Osteocyte (in vitro differentiated cells): ENCODE data around the gene WBP2NL. TPM values are rescaled to one million over a fixed set of nuclear protein-coding genes. Genes with fewer than 3 reads are reported as not detected.

Experiments
- DNase-seq: peaks from one replicate; pipeline ENCODE4 v3.0.0; 2021; ENCODE audit warnings: mixed read lengths; ENCODE audit not compliant: unreplicated experiment; ENCODE audit errors: extremely low spot score
- H3K27ac Mint-ChIP-seq: one replicate; pipeline ENCODE4 v1.8.0; 2021; ENCODE audit warnings: mild to moderate bottlenecking, mixed read lengths; ENCODE audit not compliant: unreplicated experiment
- H3K27me3 Mint-ChIP-seq: one replicate; pipeline ENCODE4 v1.8.0; 2021; ENCODE audit warnings: mixed read lengths; ENCODE audit not compliant: unreplicated experiment
- H3K36me3 Mint-ChIP-seq: one replicate; pipeline ENCODE4 v1.8.0; 2021; ENCODE audit warnings: mixed read lengths; ENCODE audit not compliant: unreplicated experiment
- H3K4me1 Mint-ChIP-seq: one replicate; pipeline ENCODE4 v1.8.0; 2021; ENCODE audit warnings: mixed read lengths; ENCODE audit not compliant: unreplicated experiment
- H3K4me3 Mint-ChIP-seq: one replicate; pipeline ENCODE4 v1.8.0; 2021; ENCODE audit warnings: mild to moderate bottlenecking, moderate library complexity, mixed read lengths; ENCODE audit not compliant: unreplicated experiment
- H3K9me3 Mint-ChIP-seq: one replicate; pipeline ENCODE4 v1.8.0; 2021; ENCODE audit warnings: mixed read lengths; ENCODE audit not compliant: unreplicated experiment
- total RNA-seq: library from RNA; stranded (reverse); gene quantifications from 2 replicates; pipeline ENCODE4 v1.2.1, GENCODE V29; 2021
- TF ChIP-seq, protein P1 (sequence below): fragments of 200-600 bp; sonication (generic); IDR thresholded peaks from 2 replicates; pipeline ENCODE4 v1.5.0; 2021; ENCODE audit warnings: antibody characterized with exemption, mild to moderate bottlenecking, moderate library complexity

The WBP2NL gene
- total RNA-seq, 1 donor from 2014 or later = not detected

DNA sequence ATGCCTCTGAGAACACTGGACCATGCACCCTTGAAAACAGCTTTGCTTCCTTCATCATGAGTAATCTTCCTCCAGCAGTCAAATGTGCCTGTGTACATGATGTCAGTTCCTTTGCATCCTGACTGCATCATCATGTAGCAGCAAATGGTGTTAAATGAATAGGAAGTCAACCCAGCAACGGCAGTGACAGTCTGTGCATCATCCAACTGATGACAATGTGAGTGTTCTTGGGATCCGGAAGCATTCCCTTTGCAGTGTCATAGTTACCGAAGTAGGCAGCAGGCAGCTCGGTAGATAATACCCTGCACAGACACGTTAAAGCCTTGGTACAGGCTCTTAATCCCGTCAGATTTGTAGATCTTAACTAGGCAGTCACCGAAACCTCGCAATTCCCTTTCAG is 2.5 kb downstream of the WBP2NL start:
- Mint-ChIP-seq H3K27me3 (peaks cover 50% of the 10 kb centered on the region), H3K4me3 (no peak overlapping the region), H3K27ac (no peak overlapping the region), H3K36me3 (no peaks in the 10 kb centered on the region), H3K4me1 (no peaks in the 10 kb centered on the region), H3K9me3 (no peaks in the 10 kb centered on the region)
- TF ChIP-seq, protein P1, sequence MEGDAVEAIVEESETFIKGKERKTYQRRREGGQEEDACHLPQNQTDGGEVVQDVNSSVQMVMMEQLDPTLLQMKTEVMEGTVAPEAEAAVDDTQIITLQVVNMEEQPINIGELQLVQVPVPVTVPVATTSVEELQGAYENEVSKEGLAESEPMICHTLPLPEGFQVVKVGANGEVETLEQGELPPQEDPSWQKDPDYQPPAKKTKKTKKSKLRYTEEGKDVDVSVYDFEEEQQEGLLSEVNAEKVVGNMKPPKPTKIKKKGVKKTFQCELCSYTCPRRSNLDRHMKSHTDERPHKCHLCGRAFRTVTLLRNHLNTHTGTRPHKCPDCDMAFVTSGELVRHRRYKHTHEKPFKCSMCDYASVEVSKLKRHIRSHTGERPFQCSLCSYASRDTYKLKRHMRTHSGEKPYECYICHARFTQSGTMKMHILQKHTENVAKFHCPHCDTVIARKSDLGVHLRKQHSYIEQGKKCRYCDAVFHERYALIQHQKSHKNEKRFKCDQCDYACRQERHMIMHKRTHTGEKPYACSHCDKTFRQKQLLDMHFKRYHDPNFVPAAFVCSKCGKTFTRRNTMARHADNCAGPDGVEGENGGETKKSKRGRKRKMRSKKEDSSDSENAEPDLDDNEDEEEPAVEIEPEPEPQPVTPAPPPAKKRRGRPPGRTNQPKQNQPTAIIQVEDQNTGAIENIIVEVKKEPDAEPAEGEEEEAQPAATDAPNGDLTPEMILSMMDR = no peak
- no peak for DNase-seq

DNA sequence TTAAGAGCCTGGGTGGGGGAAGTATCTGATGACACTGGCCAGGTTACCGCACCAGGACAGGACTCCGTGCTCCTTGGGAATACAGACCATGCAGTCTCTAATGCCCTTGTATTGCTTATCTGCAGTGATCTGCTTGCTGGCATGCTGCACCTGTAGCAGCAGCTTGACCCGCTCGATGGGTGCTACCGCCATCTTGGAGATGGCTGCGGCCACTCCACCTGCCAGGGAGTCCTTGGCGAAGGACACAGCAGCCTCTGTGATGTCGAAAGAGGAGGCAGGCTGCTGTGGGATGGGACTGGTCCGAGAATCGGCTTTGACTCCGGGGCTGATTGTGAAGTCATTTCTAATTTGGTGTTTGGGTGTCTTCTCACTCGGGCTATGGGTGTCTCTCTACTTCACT is 3.1 kb downstream of the WBP2NL start:
- H3K27me3 Mint-ChIP-seq = peaks cover 44% of the 10 kb centered on the region
- no peaks in the 10 kb centered on the region for H3K9me3 Mint-ChIP-seq
- TF ChIP-seq, protein P1 = no peak
- H3K4me1 Mint-ChIP-seq = no peaks in the 10 kb centered on the region
- no peaks in the 10 kb centered on the region for H3K36me3 Mint-ChIP-seq
- DNase-seq = no peak
- no peak overlapping the region for H3K4me3 Mint-ChIP-seq
- H3K27ac Mint-ChIP-seq = no peak overlapping the region

DNA sequence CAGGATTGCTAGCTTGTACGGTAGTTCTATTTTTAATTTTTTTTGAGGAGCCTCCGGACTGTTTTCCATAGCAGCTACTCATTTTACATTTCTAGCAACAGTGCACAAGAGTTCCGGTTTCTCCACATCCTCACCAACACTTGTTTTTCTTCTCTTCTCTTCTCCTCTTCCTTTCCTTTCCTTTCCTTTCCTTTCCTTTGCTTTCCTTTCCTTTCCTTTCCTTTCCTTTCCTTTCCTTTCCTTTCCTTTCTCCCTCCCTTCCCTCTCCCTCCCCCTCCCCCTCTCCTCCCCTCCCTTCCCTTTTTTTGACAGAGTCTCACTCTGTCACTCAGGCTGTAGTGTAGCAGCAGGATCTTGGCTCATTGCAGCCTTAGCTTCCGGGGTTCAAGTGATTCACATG is 9.3 kb downstream of the WBP2NL start:
- Mint-ChIP-seq H3K4me3 (no peak overlapping the region), H3K27me3 (peaks cover 24% of the 10 kb centered on the region), H3K4me1 (no peaks in the 10 kb centered on the region), H3K27ac (no peak overlapping the region), H3K9me3 (peaks cover 19% of the 10 kb centered on the region), H3K36me3 (peaks cover 1% of the 10 kb centered on the region)
- TF ChIP-seq, protein P1 = no peak
- DNase-seq = no peak

GRCh38 chr22:42010778-42011177 is 12.2 kb downstream of the WBP2NL start:
- H3K4me3 Mint-ChIP-seq = no peak overlapping the region
- DNase-seq = no peak
- H3K9me3 Mint-ChIP-seq = peaks cover 19% of the 10 kb centered on the region
- TF ChIP-seq, protein P1 = no peak
- peaks cover 25% of the 10 kb centered on the region for H3K27me3 Mint-ChIP-seq
- H3K4me1 Mint-ChIP-seq = no peaks in the 10 kb centered on the region
- H3K36me3 Mint-ChIP-seq = peaks cover 1% of the 10 kb centered on the region
- H3K27ac Mint-ChIP-seq = no peak overlapping the region

GRCh38 chr22:42013385-42013784 is 14.8 kb downstream of the WBP2NL start:
- TF ChIP-seq, protein P1 = no peak
- Mint-ChIP-seq H3K4me3 (no peak overlapping the region), H3K9me3 (peaks cover 19% of the 10 kb centered on the region), H3K4me1 (no peaks in the 10 kb centered on the region), H3K27ac (no peak overlapping the region), H3K36me3 (peaks cover 1% of the 10 kb centered on the region), H3K27me3 (peaks cover 32% of the 10 kb centered on the region)
- DNase-seq = no peak
